PFSK-1 (cell line): ENCODE results near the gene ERBB2.

ENCODE experiments used
- POLR2AphosphoS5 ChIP-seq: IDR thresholded peaks from 2 replicates; pipeline ENCODE4 v1.6.1; 2012; ENCODE audit warnings: low read depth, mild to moderate bottlenecking, control low read depth, low read length, moderate library complexity
- SIN3A ChIP-seq: IDR thresholded peaks from 2 replicates; pipeline ENCODE4 v1.6.1; 2012; ENCODE audit warnings: mild to moderate bottlenecking, low read length, moderate library complexity, borderline replicate concordance; ENCODE audit not compliant: insufficient read depth
- TAF1 ChIP-seq: IDR thresholded peaks from 2 replicates; pipeline ENCODE4 v1.6.1; 2012; ENCODE audit warnings: low read length, control low read depth, borderline replicate concordance; ENCODE audit not compliant: insufficient read depth
- TF ChIP-seq, protein P1 (sequence below), 2 experiments: IDR thresholded peaks; 2 replicates each; pipeline versions ENCODE4 v1.6.1 to v1.8.0; 2011 to 2012; ENCODE audit warnings: low read depth in 2 of 2, low read length in 2 of 2, control low read depth in 1 of 2, inconsistent platforms in 1 of 2, mild to moderate bottlenecking in 1 of 2, moderate library complexity in 1 of 2; ENCODE audit not compliant: insufficient read depth in 1 of 2

DNA sequence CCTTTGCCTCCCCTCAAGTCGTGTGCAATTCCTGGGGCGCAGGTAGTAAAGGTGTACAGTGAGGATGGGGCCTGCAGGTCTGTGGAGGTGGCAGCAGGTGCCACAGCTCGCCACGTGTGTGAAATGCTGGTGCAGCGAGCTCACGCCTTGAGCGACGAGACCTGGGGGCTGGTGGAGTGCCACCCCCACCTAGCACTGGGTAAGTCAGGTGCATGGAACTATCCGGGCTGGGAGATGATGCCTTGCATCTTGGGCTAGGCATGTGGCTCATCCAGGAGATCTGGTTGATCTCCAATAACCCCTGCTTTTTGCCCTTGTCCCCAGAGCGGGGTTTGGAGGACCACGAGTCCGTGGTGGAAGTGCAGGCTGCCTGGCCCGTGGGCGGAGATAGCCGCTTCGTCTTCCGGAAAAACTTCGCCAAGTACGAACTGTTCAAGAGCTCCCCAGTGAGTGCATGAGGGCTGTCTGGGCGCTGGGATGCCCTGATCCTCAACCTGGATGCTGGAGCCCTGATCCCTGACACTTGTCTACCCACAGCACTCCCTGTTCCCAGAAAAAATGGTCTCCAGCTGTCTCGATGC lies 43.1 kb downstream of the ERBB2 start:
- TF ChIP-seq POLR2AphosphoS5: no peak
- TF ChIP-seq, protein P1, sequence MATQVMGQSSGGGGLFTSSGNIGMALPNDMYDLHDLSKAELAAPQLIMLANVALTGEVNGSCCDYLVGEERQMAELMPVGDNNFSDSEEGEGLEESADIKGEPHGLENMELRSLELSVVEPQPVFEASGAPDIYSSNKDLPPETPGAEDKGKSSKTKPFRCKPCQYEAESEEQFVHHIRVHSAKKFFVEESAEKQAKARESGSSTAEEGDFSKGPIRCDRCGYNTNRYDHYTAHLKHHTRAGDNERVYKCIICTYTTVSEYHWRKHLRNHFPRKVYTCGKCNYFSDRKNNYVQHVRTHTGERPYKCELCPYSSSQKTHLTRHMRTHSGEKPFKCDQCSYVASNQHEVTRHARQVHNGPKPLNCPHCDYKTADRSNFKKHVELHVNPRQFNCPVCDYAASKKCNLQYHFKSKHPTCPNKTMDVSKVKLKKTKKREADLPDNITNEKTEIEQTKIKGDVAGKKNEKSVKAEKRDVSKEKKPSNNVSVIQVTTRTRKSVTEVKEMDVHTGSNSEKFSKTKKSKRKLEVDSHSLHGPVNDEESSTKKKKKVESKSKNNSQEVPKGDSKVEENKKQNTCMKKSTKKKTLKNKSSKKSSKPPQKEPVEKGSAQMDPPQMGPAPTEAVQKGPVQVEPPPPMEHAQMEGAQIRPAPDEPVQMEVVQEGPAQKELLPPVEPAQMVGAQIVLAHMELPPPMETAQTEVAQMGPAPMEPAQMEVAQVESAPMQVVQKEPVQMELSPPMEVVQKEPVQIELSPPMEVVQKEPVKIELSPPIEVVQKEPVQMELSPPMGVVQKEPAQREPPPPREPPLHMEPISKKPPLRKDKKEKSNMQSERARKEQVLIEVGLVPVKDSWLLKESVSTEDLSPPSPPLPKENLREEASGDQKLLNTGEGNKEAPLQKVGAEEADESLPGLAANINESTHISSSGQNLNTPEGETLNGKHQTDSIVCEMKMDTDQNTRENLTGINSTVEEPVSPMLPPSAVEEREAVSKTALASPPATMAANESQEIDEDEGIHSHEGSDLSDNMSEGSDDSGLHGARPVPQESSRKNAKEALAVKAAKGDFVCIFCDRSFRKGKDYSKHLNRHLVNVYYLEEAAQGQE (IDR thresholded peaks at IDR 0.05; ENCODE audit: insufficient read depth in 1 of 2, low read depth in 2 of 2, low read length in 2 of 2): no peak
- no peak for TF ChIP-seq TAF1
- no peak for TF ChIP-seq SIN3A
